CD4-positive, alpha-beta memory T cell (primary cell): Measurements from ENCODE around the gene TMX1. TPM values are rescaled to one million over a fixed set of nuclear protein-coding genes. Genes with fewer than 3 reads are reported as not detected.

Source experiments
- CTCF ChIA-PET: fragments of 350-600 bp; sonication (Branson Sonifier 250); formaldehyde crosslinking; loops from one replicate; lab custom pipeline; 2021; ENCODE audit warnings: inconsistent platforms; ENCODE audit not compliant: partially characterized antibody; lab: Charles Lee
- POLR2A ChIA-PET: fragments of 350-600 bp; sonication (Branson Sonifier 250); formaldehyde crosslinking; loops from one replicate; lab custom pipeline; 2021; ENCODE audit not compliant: partially characterized antibody; lab: Charles Lee
- DNase-seq, 5 donors: peaks; one replicate each; pipeline versions ENCODE4 v3.0.0 to v3.0.0-alpha.2; 2020 to 2022; ENCODE audit warnings: mixed read lengths in 1 of 5
- H3K27ac ChIP-seq: one replicate; pipeline ENCODE4 v1.7.0; 2013; ENCODE audit warnings: low read depth, low read length
- H3K27me3 ChIP-seq: 2 replicates; pipeline ENCODE4 v1.7.0; 2013; ENCODE audit warnings: mild to moderate bottlenecking, low read length, moderate library complexity; ENCODE audit not compliant: insufficient read depth
- H3K36me3 ChIP-seq: 2 replicates; pipeline ENCODE4 v1.7.0; 2013; ENCODE audit warnings: mild to moderate bottlenecking, low read length, moderate library complexity; ENCODE audit not compliant: insufficient read depth
- H3K4me1 ChIP-seq: 2 replicates; pipeline ENCODE4 v1.7.0; 2013; ENCODE audit warnings: mild to moderate bottlenecking, low read length, moderate library complexity; ENCODE audit not compliant: insufficient read depth
- H3K4me3 ChIP-seq, 2 donors: one replicate each; pipeline ENCODE4 v1.7.0; 2013; ENCODE audit warnings: low read length in 2 of 2, mild to moderate bottlenecking in 1 of 2
- H3K9me3 ChIP-seq, 2 donors: one replicate each; pipeline ENCODE4 v1.7.0; 2013; ENCODE audit warnings: low read length in 2 of 2, control low read depth in 1 of 2; ENCODE audit not compliant: control insufficient read depth in 1 of 2
- H3K27ac Mint-ChIP-seq, 7 donors: one replicate each; pipeline ENCODE4 v1.8.0; 2020 to 2021; ENCODE audit warnings: mixed read lengths in 7 of 7, mild to moderate bottlenecking in 6 of 7, inconsistent platforms in 3 of 7, moderate library complexity in 3 of 7
- H3K27me3 Mint-ChIP-seq, 2 donors: one replicate each; pipeline ENCODE4 v1.8.0; 2020 to 2021; ENCODE audit warnings: mixed read lengths in 2 of 2
- H3K36me3 Mint-ChIP-seq, 2 donors: one replicate each; pipeline ENCODE4 v1.8.0; 2020 to 2021; ENCODE audit warnings: mixed read lengths in 2 of 2, inconsistent platforms in 1 of 2, mild to moderate bottlenecking in 1 of 2
- H3K4me1 Mint-ChIP-seq, 4 donors: one replicate each; pipeline ENCODE4 v1.8.0; 2020 to 2021; ENCODE audit warnings: mixed read lengths in 4 of 4, mild to moderate bottlenecking in 1 of 4
- H3K4me3 Mint-ChIP-seq, 8 donors: one replicate each; pipeline ENCODE4 v1.8.0; 2020 to 2021; ENCODE audit warnings: mixed read lengths in 8 of 8, mild to moderate bottlenecking in 7 of 8, moderate library complexity in 6 of 8, inconsistent platforms in 3 of 8
- H3K9me3 Mint-ChIP-seq, 8 donors: one replicate each; pipeline ENCODE4 v1.8.0; 2020 to 2021; ENCODE audit warnings: mixed read lengths in 8 of 8, mild to moderate bottlenecking in 5 of 8, inconsistent platforms in 3 of 8, moderate library complexity in 1 of 8
- intact Hi-C: fragments of 100-400 bp; cut with micrococcal nuclease; formaldehyde crosslinking; loops from one replicate; pipeline ENCODE4 v1.15.1; 2023
- polyA plus RNA-seq, 2 donors: library from polyadenylated mRNA; unstranded; fragments of 300-500 nt; fragmentation: Illumina TruSeq; gene quantifications; one replicate each; pipeline ENCODE4 v1.2.3, GENCODE V29; 2021
- total RNA-seq, 2 experiments: library from RNA; stranded (reverse); gene quantifications; one replicate each; pipeline ENCODE4 v1.2.3, GENCODE V29; 2021

Gene TMX1
- total and polyA plus RNA-seq, 4 experiments from 2014 or later = 28.5 to 62.9 (median 36.2) TPM

DNA sequence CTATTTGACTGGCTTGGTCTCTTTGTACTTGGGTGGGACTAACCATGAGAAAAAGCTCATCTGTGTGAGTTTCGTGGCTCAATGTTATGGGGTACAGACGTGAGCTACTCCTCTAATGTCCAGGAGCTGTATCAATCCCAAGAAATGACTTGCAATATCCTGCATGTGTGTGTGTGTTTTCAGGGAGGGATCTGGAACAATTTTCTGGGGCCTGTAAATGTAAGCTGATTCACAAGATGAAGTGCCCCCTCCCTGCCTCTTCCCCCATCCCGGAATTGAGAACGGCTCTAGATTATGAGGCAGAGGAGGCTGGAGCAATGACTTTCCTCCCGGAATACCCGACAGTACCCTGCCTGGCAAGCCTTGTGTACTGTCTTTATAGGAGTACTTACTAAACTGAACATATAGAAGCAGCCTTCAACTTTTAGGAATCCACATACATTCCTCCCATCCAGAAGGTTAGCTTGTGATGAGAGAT is 53.9 kb downstream of the TMX1 start:
- no peaks in the 10 kb centered on the region for H3K36me3 Mint-ChIP-seq
- peaks cover 0 to 7% (median 4%) of the 10 kb centered on the region in 4 donors for H3K4me1 Mint-ChIP-seq
- DNase-seq = no peak
- ChIA-PET POLR2A (no interaction called here), CTCF (interaction anchor here (1.4 kb wide), 1 partner anchor 11 kb away, joined by 4 read pairs; no protein-coding TSS in a partner anchor)
- no peak overlapping the region for H3K4me3 Mint-ChIP-seq
- Histone ChIP-seq H3K27me3 (no peaks in the 10 kb centered on the region), H3K36me3 (no peaks in the 10 kb centered on the region), H3K9me3 (no peaks in the 10 kb centered on the region), H3K4me1 (peaks cover 4% of the 10 kb centered on the region), H3K27ac (no peak overlapping the region), H3K4me3 (no peak overlapping the region)
- no peaks in the 10 kb centered on the region for H3K9me3 Mint-ChIP-seq
- intact Hi-C loops = no loop called here
- peak overlapping the region in 1 of 7 donors; percentile 37 for H3K27ac Mint-ChIP-seq
- H3K27me3 Mint-ChIP-seq = no peaks in the 10 kb centered on the region

DNA sequence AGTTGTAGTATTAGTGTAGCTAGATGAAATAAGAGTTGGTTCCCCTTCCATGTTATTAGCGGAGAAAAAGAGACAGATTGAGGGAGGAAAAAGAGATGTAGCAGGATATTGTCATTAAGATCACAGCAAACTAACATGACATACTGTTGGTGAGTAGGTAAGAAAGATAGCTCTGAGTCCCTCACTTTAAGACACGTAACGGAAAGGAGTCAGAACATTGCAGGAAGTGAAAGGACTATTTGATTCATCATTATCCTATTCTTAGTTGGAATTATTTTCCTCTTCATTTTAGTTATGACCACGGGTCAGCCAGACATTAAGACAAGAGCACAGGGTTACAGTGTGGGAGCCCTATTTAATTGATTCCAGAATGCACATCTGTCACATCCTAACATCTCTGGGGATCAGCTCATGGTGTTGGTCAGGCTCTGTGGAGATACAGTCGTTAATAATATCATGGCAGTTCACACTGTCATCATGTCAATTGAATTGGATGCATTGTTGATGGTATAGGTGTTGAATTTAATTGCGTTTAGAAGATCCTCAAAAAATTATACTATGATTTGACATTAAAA is 55.0 kb downstream of the TMX1 start:
- POLR2A ChIA-PET = no interaction called here
- peak overlapping the region in 1 of 7 donors; percentile 15 for H3K27ac Mint-ChIP-seq
- CTCF ChIA-PET = no interaction called here

DNA sequence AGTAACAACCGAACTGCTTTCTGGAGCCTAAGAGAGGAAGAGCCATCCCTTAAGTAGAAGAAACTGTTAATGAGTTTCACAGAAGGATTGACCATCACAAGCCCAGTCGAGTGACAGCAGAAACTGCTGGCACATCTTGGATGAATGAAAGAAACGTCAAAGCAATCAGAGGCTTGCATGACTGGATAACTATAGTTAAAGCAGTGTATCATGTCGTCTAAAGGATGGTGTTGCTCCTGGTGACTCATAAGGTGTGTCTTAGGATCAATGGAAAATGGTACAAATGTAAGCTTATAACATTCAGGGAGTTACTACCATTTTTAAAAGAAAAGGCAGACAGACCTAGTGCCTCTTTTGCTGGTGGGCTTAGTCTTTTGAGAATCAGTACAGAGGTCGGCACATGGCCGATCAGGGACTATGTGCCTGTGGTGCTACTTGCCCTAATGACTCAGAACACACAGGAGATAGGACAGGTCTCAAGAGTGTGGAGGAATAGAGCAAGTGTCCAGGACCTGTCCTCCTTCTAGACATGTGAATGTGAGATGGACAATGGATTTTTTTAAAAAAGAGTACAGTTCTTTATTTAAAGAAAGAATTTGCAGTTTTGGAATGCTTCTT is 55.7 kb downstream of the TMX1 start:
- Histone ChIP-seq H3K9me3 (no peaks in the 10 kb centered on the region), H3K36me3 (no peaks in the 10 kb centered on the region), H3K4me1 (peaks cover 7% of the 10 kb centered on the region), H3K27ac (no peak overlapping the region), H3K4me3 (no peak overlapping the region), H3K27me3 (no peaks in the 10 kb centered on the region)
- POLR2A ChIA-PET = no interaction called here
- H3K4me3 Mint-ChIP-seq = no peak overlapping the region
- H3K27me3 Mint-ChIP-seq = no peaks in the 10 kb centered on the region
- no peak overlapping the region for H3K27ac Mint-ChIP-seq
- no peaks in the 10 kb centered on the region for H3K36me3 Mint-ChIP-seq
- peaks cover 0 to 7% (median 6%) of the 10 kb centered on the region in 4 donors for H3K4me1 Mint-ChIP-seq
- intact Hi-C loops = no loop called here
- CTCF ChIA-PET = no interaction called here
- no peak for DNase-seq
- no peaks in the 10 kb centered on the region for H3K9me3 Mint-ChIP-seq

More for the DNA sequence above, 55.0 kb downstream of the TMX1 start:
- Histone ChIP-seq H3K9me3 (no peaks in the 10 kb centered on the region), H3K27ac (no peak overlapping the region), H3K27me3 (no peaks in the 10 kb centered on the region), H3K4me1 (peaks cover 7% of the 10 kb centered on the region), H3K4me3 (no peak overlapping the region), H3K36me3 (no peaks in the 10 kb centered on the region)
- no peaks in the 10 kb centered on the region for H3K27me3 Mint-ChIP-seq
- no peak for DNase-seq
- H3K4me3 Mint-ChIP-seq = no peak overlapping the region
- H3K36me3 Mint-ChIP-seq = no peaks in the 10 kb centered on the region
- intact Hi-C loops = no loop called here
- peaks cover 0 to 7% (median 6%) of the 10 kb centered on the region in 4 donors for H3K4me1 Mint-ChIP-seq
- no peaks in the 10 kb centered on the region for H3K9me3 Mint-ChIP-seq

DNA sequence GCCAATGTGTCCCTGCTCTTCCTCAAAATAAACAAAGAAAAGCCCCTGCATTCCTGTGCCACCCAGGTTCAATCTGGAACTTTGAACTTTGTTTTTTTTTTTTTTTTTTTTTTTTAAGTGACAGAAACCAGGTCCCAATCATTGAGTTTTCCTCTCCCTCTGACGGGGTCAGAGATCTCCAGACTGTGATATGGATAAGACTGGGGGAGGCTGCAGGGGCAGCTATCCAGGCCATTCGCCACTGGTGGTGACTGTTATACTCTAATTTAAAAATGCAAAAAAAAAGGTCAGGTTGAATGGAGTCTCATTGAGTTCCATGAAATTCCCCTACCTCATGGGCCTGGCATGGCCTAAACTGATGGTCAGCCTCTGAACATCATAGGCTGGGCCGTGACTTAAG is 57.0 kb downstream of the TMX1 start:
- no peaks in the 10 kb centered on the region for H3K36me3 Mint-ChIP-seq
- Histone ChIP-seq H3K27ac (no peak overlapping the region), H3K4me1 (peaks cover 7% of the 10 kb centered on the region), H3K27me3 (no peaks in the 10 kb centered on the region), H3K9me3 (no peaks in the 10 kb centered on the region), H3K36me3 (no peaks in the 10 kb centered on the region), H3K4me3 (no peak overlapping the region)
- H3K27ac Mint-ChIP-seq = no peak overlapping the region
- ChIA-PET POLR2A (no interaction called here), CTCF (no interaction called here)
- H3K4me3 Mint-ChIP-seq = no peak overlapping the region
- intact Hi-C loops = no loop called here
- no peaks in the 10 kb centered on the region for H3K27me3 Mint-ChIP-seq
- DNase-seq = no peak
- peaks cover 0 to 7% (median 6%) of the 10 kb centered on the region in 4 donors for H3K4me1 Mint-ChIP-seq
- no peaks in the 10 kb centered on the region for H3K9me3 Mint-ChIP-seq

DNA sequence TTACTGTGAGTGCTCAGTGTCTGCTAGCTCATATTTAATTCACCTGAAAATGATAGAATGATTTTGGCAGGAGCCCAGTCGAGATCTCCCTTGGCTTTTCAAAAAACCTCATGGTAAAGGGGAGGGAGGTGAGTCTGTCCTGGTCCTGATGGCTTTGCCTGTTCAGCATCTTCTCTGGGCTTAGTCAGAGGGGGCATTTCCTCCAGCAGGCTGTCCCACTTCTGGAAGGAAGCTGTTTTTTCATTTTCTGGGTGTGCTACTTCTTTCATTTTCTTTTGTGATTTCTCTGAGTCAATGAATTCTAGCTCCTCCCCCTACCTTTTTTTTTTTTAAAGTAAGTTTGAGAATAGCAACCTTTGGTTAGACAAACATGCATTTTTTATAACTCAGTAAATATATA is 58.8 kb downstream of the TMX1 start:
- POLR2A ChIA-PET = no interaction called here
- H3K27me3 ChIP-seq = no peaks in the 10 kb centered on the region
- H3K4me3 ChIP-seq = no peak overlapping the region
- no peaks in the 10 kb centered on the region for H3K9me3 ChIP-seq
- H3K27ac Mint-ChIP-seq = peak overlapping the region in 3 of 7 donors; percentile 40 to 68 (median 48)
- CTCF ChIA-PET = no interaction called here
- peaks cover 0 to 7% (median 6%) of the 10 kb centered on the region in 4 donors for H3K4me1 Mint-ChIP-seq
- H3K36me3 ChIP-seq = no peaks in the 10 kb centered on the region
- intact Hi-C loops = no loop called here
- peak overlapping the region in 1 of 8 donors; percentile 15 for H3K4me3 Mint-ChIP-seq
- H3K27ac ChIP-seq = no peak overlapping the region
- H3K4me1 ChIP-seq = peaks cover 7% of the 10 kb centered on the region
- H3K27me3 Mint-ChIP-seq = no peaks in the 10 kb centered on the region
- no peaks in the 10 kb centered on the region for H3K9me3 Mint-ChIP-seq
- DNase-seq = peak in 2 of 5 donors; percentile 1 to 2
- no peaks in the 10 kb centered on the region for H3K36me3 Mint-ChIP-seq

DNA sequence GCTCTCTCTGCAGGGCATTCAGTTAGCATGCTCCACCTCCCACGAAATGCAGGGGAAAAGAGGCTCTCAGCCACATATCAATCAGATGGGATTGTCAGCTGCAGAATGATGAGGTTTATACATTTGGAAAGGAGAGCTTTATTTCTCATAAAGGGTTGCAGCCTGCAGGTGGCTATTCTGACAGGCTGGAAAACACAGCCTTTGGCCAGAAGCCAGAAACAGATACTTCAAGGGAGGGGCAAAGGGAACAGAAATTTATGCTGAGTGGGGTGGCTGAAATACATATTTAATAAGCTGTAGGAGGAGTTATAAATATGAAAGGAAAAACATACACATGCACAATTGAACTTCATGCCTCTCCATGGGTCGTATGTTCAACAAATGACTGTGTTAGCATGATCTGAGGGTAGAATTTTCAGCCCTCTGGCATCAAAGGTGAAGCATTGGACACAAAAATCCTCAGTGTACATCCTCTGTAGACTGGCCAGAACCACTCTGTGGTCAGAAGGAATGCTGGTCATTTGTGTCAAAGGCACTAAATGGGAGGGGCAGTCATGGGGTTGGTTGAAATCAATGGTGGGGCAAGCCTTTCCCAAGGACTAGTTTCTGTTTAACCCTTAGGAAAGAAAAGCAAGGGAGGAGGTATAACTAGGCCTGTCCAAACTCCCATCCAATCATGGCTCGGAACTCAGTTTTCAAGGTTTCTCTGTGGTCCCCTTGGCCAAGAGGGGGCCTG is 62.4 kb downstream of the TMX1 start:
- peaks cover 7% of the 10 kb centered on the region for H3K4me1 ChIP-seq
- peak overlapping the region in 1 of 7 donors; percentile 52 for H3K27ac Mint-ChIP-seq
- CTCF ChIA-PET = no interaction called here

DNA sequence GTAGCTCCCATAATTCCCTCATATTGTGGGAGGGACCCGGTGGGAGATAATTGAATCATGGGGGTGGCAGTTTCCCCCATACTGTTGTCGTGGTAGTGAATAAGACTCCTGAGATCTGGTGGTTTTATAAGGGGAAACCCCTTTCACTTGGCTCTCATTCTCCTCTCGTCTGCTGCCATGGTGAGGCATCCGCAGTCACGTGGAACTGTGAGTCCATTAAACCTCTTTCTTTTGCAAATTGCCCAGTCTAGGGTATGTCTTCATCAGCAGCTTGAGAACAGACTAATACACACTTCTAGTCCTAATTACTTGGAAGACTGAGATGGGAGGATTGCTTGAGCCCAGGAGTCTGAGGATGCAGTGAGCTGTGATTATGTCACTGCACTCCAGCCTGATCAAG is 64.4 kb downstream of the TMX1 start:
- no peak overlapping the region for H3K27ac Mint-ChIP-seq
- CTCF ChIA-PET = no interaction called here
- no peak overlapping the region for H3K4me3 Mint-ChIP-seq
- intact Hi-C loops = no loop called here
- no peaks in the 10 kb centered on the region for H3K4me1 ChIP-seq
- H3K9me3 ChIP-seq = no peaks in the 10 kb centered on the region
- no peak overlapping the region for H3K4me3 ChIP-seq
- DNase-seq = no peak
- no peak overlapping the region for H3K27ac ChIP-seq
- H3K4me1 Mint-ChIP-seq = no peaks in the 10 kb centered on the region
- no peaks in the 10 kb centered on the region for H3K27me3 ChIP-seq
- peaks cover 0 to 2% (median 0%) of the 10 kb centered on the region in 8 donors for H3K9me3 Mint-ChIP-seq
- no peaks in the 10 kb centered on the region for H3K27me3 Mint-ChIP-seq
- POLR2A ChIA-PET = no interaction called here
- H3K36me3 ChIP-seq = no peaks in the 10 kb centered on the region
- no peaks in the 10 kb centered on the region for H3K36me3 Mint-ChIP-seq

More for the DNA sequence above, 62.4 kb downstream of the TMX1 start:
- DNase-seq = no peak
- peaks cover 0 to 7% (median 6%) of the 10 kb centered on the region in 4 donors for H3K4me1 Mint-ChIP-seq
- POLR2A ChIA-PET = no interaction called here
- H3K4me3 Mint-ChIP-seq = no peak overlapping the region
- H3K27ac ChIP-seq = no peak overlapping the region
- H3K36me3 Mint-ChIP-seq = no peaks in the 10 kb centered on the region
- H3K4me3 ChIP-seq = no peak overlapping the region
- H3K27me3 Mint-ChIP-seq = no peaks in the 10 kb centered on the region
- H3K9me3 ChIP-seq = no peaks in the 10 kb centered on the region
- no peaks in the 10 kb centered on the region for H3K27me3 ChIP-seq
- H3K36me3 ChIP-seq = no peaks in the 10 kb centered on the region
- intact Hi-C loops = no loop called here
- no peaks in the 10 kb centered on the region for H3K9me3 Mint-ChIP-seq
